Activated T-cell treated with anti-CD3 and anti-CD28 coated beads, Interleukin-2, amount 50 U/mL, for 72 hours (primary cell): ENCODE measurements around the gene SLC43A2. TPM values are rescaled to one million over a fixed set of nuclear protein-coding genes. Genes with fewer than 3 reads are reported as not detected.
A peak's percentile ranks its signal among the peaks of the same experiment; 100 is the strongest.
"Not testable (repeated sequence)": the region's sequence is repeated elsewhere in the genome, so short reads cannot be mapped to it uniquely, and the experiment has no call there.

Source experiments
- ATAC-seq, 2 donors: fragments of 150-1000 bp; cut with Tn5 transposase; replicated peaks in 1 of 2; 2 replicates each; pipeline ENCODE4 v1.10.0; 2021; ENCODE audit warnings: moderate library complexity in 2 of 2, mild to moderate bottlenecking in 1 of 2
- DNase-seq, 2 donors: peaks; one replicate each; pipeline ENCODE4 v3.0.0; 2021 to 2022; ENCODE audit warnings: mixed read lengths in 1 of 2
- H3K27ac Mint-ChIP-seq: one replicate; pipeline ENCODE4 v1.8.0; 2022; ENCODE audit warnings: mild to moderate bottlenecking, moderate library complexity, mixed read lengths
- H3K27me3 Mint-ChIP-seq: one replicate; pipeline ENCODE4 v1.8.0; 2022; ENCODE audit warnings: low read depth, mixed read lengths
- H3K36me3 Mint-ChIP-seq, 2 donors: one replicate each; pipeline ENCODE4 v1.8.0; 2022; ENCODE audit warnings: mixed read lengths in 2 of 2, mild to moderate bottlenecking in 1 of 2; ENCODE audit not compliant: insufficient read depth in 2 of 2
- H3K4me1 Mint-ChIP-seq: one replicate; pipeline ENCODE4 v1.8.0; 2022; ENCODE audit warnings: low read depth, mixed read lengths
- H3K4me3 Mint-ChIP-seq, 2 donors: one replicate each; pipeline ENCODE4 v1.8.0; 2022; ENCODE audit warnings: mild to moderate bottlenecking in 2 of 2, mixed read lengths in 2 of 2, moderate library complexity in 2 of 2
- H3K9me3 Mint-ChIP-seq, 2 donors: one replicate each; pipeline ENCODE4 v1.8.0; 2022; ENCODE audit warnings: mixed read lengths in 2 of 2
- total RNA-seq, 2 donors: library from RNA; stranded (reverse); gene quantifications; one replicate each; pipeline ENCODE4 v1.2.3, GENCODE V29; 2022

SLC43A2 gene
- total RNA-seq = 1 to 10 TPM; 3.4 to 3.8 TPM

DNA sequence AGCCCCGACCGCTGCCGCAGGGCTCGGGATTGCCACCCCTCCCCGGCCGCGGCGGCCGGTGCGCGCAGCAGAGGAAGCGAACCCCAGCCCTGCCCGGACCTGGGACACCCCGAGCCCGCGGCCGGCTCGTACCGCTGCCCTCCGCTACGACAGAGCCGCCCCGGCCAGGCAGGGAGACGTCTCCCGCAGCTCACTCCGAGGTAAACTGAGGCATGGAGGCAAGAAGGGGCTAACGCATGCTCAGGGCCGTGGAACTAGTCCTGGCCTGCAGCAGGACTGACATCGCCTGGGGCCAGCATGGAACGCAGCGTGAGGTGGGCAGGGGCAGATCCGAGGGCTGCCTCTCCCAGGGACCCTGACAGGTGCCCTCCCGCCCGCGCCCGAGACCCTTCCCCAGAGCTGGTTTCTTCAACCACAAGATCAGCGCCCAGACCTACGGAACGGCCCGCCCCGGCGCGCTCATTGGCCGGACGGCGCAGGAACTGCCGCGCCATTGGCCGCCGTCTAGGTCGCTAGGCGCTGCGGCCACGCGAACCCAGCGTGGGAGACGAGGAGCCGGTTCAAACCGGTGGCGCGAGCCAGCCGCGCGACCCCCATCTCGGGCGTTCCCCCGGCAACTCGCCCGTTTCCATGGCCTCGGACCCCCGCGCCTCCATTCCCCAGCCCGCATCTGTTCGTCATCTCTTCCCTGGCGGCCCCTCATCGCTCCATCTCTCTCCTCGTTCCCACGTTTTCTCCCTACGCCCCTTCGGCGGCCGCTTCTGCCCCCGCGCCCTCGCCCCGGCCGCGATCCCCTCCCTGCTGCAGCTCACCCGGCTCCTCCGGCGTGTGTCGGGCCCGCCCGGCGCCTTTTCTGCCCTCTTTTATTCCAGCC lies at the start of gene SLC43A2:
SLC43A2 (minus strand) TSS at position 853 of the 874 bp plus-strand sequence. CDS start 960 bp downstream, outside the sequence.
- ATAC-seq (peak; percentile 79 to 83), DNase-seq (peak; percentile 85)
- peaks cover 27% of the 10 kb centered on the region for H3K4me1 Mint-ChIP-seq
- H3K27ac Mint-ChIP-seq = peak within 1 kb of the TSS; percentile 55
- peaks cover 38% of the 10 kb centered on the region for H3K27me3 Mint-ChIP-seq
- H3K36me3 Mint-ChIP-seq = peaks cover 0 to 2% of the 10 kb centered on the region in 2 donors
- no peaks in the 10 kb centered on the region for H3K9me3 Mint-ChIP-seq
- H3K4me3 Mint-ChIP-seq = peak within 1 kb of the TSS; percentile 97 to 98

DNA sequence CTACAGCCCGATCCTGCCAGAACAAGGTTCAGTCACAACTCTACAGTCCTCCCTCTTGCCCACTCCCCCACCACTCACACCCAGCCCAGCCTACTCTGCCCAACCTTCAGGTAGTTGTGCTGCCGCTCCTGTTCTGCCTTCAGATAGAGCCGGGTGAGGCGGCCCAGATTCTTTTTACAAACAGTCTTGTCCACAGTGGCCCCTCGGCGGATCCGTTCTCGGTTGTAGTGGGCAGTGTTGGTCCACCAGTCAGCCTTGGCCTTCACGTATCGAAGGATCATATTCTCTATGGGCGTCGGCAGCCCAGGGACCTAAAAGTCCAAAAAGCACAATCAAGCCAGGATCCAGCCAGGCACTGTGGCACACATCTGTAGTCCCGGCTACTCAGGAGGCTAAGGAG lies 47.8 kb upstream of the SLC43A2 start:
- Mint-ChIP-seq H3K36me3 (peaks cover 24 to 56% of the 10 kb centered on the region in 2 donors), H3K4me1 (peaks cover 4% of the 10 kb centered on the region), H3K27ac (no peak overlapping the region)

DNA sequence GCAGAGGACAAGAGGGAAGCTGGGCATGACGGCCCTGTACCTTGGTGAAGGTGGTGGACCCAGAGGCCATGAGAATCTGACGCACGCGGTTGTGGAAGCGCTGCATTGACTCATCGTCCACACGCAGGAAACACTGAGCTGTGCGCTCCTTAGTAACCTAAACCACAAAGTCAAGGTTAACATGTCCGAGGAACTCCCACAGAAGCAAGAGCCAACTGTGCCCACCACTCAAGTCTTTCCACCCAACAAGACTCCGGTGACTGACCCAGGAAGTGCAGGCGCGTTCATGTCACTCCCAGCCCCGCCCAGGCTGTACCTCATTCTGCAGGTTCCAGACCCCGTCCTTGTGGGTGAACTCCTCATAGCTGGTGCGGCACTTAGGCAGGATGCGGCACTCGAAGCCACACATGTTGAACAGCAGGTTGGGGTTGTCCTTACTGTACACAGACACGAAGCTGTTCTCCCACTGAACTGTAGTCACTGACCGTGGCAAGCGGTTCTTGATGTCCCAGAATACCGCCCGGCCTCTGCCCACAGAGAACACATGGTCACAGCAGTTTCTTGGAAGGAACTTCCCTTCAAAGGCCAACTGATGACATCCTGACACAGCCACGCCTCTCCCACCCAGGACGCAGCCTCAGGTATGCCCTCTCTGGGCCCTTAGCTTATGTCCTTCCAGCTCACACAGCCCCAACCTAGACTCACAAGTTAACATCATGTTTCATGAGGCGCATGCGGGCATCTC lies 44.6 kb upstream of the SLC43A2 start:
- Mint-ChIP-seq H3K27me3 (no peaks in the 10 kb centered on the region), H3K27ac (peak overlapping the region; percentile 13), H3K36me3 (peaks cover 26 to 62% of the 10 kb centered on the region in 2 donors), H3K9me3 (no peaks in the 10 kb centered on the region), H3K4me3 (no peak overlapping the region), H3K4me1 (peaks cover 23% of the 10 kb centered on the region)
- peak; percentile 54 to 73 for ATAC-seq
- DNase-seq = peak; percentile 12 to 17

More for the DNA sequence above, 47.8 kb upstream of the SLC43A2 start:
- no peak for ATAC-seq
- Mint-ChIP-seq H3K4me3 (no peak overlapping the region), H3K27me3 (no peaks in the 10 kb centered on the region), H3K9me3 (no peaks in the 10 kb centered on the region)
- DNase-seq = no peak

DNA sequence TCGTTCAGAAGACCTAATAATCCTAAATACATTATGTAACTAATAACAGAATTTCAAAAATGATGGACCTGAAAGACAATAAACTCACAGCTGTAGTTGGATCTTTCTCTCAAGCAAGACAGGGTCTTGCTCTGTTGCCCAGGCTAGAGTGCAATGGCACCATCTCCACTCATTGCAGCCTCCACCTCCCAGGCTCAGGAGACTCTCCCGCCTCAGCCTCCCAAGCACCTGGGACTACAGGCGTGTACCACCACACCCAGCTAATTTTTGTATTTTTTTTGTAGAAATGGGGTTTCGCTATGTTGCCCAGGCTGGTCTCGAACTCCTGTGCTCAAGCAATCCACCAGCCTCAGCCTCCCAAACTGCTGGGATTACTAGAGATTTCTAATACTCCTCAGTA lies 35.3 kb upstream of the SLC43A2 start:
- H3K9me3 Mint-ChIP-seq, H3K27me3 Mint-ChIP-seq, H3K4me1 Mint-ChIP-seq, ATAC-seq, H3K27ac Mint-ChIP-seq, H3K4me3 Mint-ChIP-seq, DNase-seq: not testable (repeated sequence)
- peaks cover 16 to 64% of the 10 kb centered on the region in 2 donors for H3K36me3 Mint-ChIP-seq

DNA sequence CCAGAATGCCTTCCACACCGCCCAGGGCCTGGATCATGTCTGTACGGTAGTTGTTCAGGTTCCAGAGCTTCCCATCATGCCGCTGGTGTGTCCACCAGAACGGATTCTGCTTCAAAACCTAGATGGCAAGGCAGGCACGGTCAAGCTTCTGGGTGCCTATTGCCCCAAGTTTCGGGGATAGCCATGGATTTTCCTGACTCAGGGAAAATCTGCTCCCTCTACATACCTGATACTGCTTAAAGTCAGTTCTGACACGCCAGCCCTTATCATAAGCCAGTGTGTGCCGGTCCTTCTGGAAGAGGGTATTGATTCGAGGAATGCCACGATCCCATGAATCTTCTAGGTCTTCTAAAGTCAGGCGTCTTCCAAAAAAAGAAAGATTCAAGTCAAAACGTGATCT lies 32.4 kb upstream of the SLC43A2 start:
- DNase-seq = no peak
- Mint-ChIP-seq H3K9me3 (no peaks in the 10 kb centered on the region), H3K27ac (no peak overlapping the region), H3K4me1 (no peaks in the 10 kb centered on the region), H3K4me3 (no peak overlapping the region), H3K36me3 (peaks cover 24 to 64% of the 10 kb centered on the region in 2 donors), H3K27me3 (no peaks in the 10 kb centered on the region)
- no peak for ATAC-seq

DNA sequence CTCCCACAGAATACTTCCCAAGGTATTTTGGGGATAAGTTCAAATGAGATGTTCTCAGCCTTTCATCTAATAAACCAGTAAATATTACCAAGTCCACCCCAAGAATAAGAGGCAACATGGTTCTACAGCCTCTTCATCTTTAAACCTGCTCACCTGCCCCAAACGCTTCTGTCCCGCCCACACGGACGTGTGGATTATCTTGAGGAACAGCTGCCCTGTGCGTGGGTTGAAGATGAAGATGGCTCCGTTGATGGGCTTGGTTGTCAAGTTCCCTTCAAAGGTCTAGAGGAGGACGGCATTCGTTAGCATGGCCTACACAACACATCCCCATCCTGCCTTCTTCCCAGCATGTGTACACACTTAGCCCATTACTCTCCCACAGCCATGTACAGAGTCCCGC lies 29.5 kb upstream of the SLC43A2 start:
- H3K4me1 Mint-ChIP-seq = no peaks in the 10 kb centered on the region
- no peaks in the 10 kb centered on the region for H3K27me3 Mint-ChIP-seq
- H3K4me3 Mint-ChIP-seq = no peak overlapping the region
- H3K9me3 Mint-ChIP-seq = no peaks in the 10 kb centered on the region
- H3K27ac Mint-ChIP-seq = no peak overlapping the region
- H3K36me3 Mint-ChIP-seq = peaks cover 30 to 59% of the 10 kb centered on the region in 2 donors
- DNase-seq = no peak
- ATAC-seq = no peak

DNA sequence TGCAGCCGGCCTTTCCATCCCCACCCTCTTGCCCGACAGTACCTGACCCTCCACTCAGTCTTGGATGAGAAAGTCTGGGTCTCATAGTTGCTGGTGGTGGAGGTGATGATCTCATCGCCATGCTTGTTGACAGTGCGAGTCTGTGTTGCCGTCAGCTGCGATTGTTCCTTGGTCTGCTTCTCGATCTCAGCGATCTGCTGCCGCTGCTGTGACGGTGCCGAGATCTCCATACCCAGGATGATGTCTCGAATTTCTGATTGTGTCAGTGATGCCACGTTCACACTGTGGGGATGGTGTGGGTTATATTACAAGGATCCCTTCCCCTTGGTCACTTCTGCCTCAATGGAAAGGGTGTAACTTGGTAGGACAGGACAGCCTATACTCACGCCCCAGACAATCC lies 25.1 kb upstream of the SLC43A2 start:
- Mint-ChIP-seq H3K27me3 (no peaks in the 10 kb centered on the region), H3K4me3 (no peak overlapping the region), H3K36me3 (peaks cover 20 to 41% of the 10 kb centered on the region in 2 donors), H3K4me1 (peaks cover 6% of the 10 kb centered on the region), H3K27ac (no peak overlapping the region), H3K9me3 (no peaks in the 10 kb centered on the region)
- ATAC-seq (no peak), DNase-seq (no peak)

DNA sequence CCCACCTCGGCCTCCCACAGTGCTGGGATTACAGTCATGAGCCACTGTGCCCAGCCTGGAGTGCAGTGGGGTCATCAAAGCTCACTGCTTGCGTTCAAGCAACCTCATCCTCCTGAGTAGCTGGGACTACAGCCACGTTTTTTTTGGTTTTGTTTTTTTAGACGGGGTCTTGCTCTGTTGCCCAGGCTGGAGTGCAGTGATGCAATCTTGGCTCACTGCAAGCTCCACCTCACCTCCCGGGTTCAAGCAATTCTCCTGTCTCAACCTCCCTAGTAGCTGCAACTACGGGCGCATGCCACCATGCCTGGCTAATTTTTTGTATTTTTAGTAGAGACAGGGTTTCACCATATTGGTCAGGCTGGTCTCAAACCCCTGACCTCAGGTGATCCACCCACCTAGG lies 24.2 kb upstream of the SLC43A2 start:
- not testable (repeated sequence) for DNase-seq, H3K27me3 Mint-ChIP-seq, H3K4me3 Mint-ChIP-seq, H3K9me3 Mint-ChIP-seq, ATAC-seq, H3K27ac Mint-ChIP-seq
- peaks cover 18 to 32% of the 10 kb centered on the region in 2 donors for H3K36me3 Mint-ChIP-seq
- peaks cover 11% of the 10 kb centered on the region for H3K4me1 Mint-ChIP-seq

DNA sequence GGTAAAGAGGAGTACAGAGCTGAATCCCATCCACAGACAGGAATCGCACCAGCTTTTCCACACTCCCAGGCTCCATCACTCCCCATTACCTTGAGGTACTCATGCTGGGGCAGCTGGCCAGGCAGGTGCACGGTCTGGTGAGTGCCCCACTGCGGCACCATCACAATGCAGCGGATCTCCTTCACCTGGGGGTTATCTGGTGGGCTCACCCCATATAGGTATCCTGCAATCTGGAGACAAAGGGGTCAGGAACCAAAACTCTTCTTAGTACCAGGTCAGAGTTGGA lies 22.9 kb upstream of the SLC43A2 start:
- H3K4me3 Mint-ChIP-seq = no peak overlapping the region
- no peak for DNase-seq
- H3K4me1 Mint-ChIP-seq = peaks cover 14% of the 10 kb centered on the region
- H3K27ac Mint-ChIP-seq = no peak overlapping the region
- H3K27me3 Mint-ChIP-seq = no peaks in the 10 kb centered on the region
- no peak for ATAC-seq
- no peaks in the 10 kb centered on the region for H3K9me3 Mint-ChIP-seq
- H3K36me3 Mint-ChIP-seq = peaks cover 12 to 24% of the 10 kb centered on the region in 2 donors

DNA sequence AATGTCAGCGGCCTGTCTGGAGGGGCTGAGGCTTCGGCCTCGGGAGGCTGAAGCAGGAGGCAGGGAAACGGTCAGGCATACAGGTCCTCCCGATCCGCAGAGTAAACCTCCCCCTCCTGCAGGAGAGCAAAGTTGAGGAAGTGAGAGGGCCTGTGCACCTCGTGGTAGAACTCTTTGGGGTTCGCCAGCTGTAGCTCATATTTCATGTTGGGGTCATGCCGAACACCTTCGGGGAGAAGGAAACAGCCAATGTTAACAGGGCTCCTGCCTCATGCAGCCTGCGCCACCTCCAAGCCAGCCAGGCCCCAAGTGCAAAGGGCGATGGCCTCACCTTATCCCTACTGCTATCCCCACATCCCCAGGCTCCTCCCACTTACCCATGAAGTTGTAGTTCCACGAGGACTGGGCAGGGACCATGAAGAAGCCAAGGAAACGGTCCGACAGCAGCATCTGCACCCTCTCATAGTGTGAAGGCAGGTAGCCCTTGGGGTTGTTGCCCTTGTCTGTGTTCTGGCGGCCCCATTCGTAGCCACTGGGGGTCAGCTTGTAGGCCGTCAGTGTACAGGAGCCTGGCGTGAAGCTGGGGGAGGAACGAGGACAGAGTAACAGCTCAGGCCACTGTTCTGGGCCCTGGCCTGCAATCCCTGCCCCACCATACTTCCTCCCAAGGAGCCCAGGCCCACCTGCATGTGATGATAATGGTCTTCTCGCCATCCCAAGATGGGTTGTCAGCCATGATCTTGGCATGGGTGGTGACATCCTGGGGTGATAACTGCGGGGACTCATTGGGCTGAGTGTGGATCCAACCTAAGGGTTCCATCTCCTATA lies 22.3 kb upstream of the SLC43A2 start:
- H3K4me3 Mint-ChIP-seq = no peak overlapping the region
- H3K9me3 Mint-ChIP-seq = no peaks in the 10 kb centered on the region
- DNase-seq = no peak

DNA sequence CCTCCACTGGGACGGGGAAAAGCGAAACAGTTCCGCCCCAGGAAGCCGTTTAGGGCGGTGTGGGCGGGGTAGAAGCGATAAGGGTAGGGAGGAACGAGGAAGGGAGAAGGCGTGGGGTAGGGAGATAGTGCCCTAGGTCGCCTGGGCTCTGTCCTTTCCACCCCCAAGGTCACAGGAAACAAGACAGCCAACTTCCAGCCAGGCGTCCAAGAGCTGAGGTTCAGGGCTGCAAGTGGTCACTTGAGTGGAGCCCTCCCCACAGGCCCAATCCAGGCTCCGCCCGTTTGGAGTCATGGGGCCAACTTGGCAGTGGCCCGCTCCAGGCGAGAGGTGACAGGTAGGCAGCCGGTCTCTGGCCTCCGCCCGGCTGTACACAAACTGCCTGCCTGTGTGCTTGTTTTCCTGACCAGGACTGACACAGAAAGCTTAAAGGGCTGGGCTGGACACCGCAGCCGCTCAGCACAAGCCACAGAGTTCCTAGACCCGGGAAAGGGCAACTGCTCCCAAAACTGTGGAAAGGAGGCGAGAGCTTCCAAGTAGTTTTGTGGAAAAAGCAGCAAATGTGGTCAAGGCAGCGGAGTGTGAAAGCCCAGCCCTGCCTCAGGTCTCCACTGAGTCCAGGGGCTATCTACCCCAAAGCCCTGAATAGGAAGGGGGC lies 21.3 kb upstream of the SLC43A2 start, which contains the start of gene RILP:
RILP (minus strand) TSS at position 23 of the 658 bp plus-strand sequence. CDS start 62 bp downstream, outside the sequence.
- peak; percentile 1 to 5 for ATAC-seq
- peaks cover 26% of the 10 kb centered on the region for H3K4me1 Mint-ChIP-seq
- H3K4me3 Mint-ChIP-seq = peak within 1 kb of the TSS; percentile 65 to 72
- peaks cover 5 to 18% of the 10 kb centered on the region in 2 donors for H3K36me3 Mint-ChIP-seq
- no peaks in the 10 kb centered on the region for H3K27me3 Mint-ChIP-seq
- H3K27ac Mint-ChIP-seq = no peak within 1 kb of the TSS
- H3K9me3 Mint-ChIP-seq = no peaks in the 10 kb centered on the region
- DNase-seq = no peak

More for the DNA sequence above, 22.3 kb upstream of the SLC43A2 start:
- H3K36me3 Mint-ChIP-seq = peaks cover 7 to 21% of the 10 kb centered on the region in 2 donors
- no peak for ATAC-seq
- H3K4me1 Mint-ChIP-seq = peaks cover 16% of the 10 kb centered on the region
- H3K27me3 Mint-ChIP-seq = no peaks in the 10 kb centered on the region
- H3K27ac Mint-ChIP-seq = no peak overlapping the region
